DMS 273 (cell line): ENCODE measurements around the gene CLCN4.

ENCODE experiments used
- DNase-seq: peaks from one replicate; lab custom pipeline; 2025; ENCODE audit not compliant: unreplicated experiment; lab: John Stamatoyannopoulos, UW

Gene CLCN4

GRCh38 chrX:10156199-10157031 is at the start of gene CLCN4:
CLCN4 (plus strand) TSS chrX:10156975; CDS start chrX:10185033, 28,058 bp downstream.
- DNase-seq, result peak; percentile 52

GRCh38 chrX:10107483-10107882 is 49.3 kb upstream of the CLCN4 start:
- DNase-seq, result no peak

- peak; percentile 34 for DNase-seq
Observed at GRCh38 chrX:10108288-10108687, 48.5 kb upstream of the CLCN4 start.

GRCh38 chrX:10109695-10110094 is 47.1 kb upstream of the CLCN4 start:
- DNase-seq, result no peak

- DNase-seq, result no peak
Observed at GRCh38 chrX:10110316-10110935, 46.3 kb upstream of the CLCN4 start.

GRCh38 chrX:10110984-10111363 is 45.8 kb upstream of the CLCN4 start:
- DNase-seq, result no peak

- DNase-seq, result no peak
Observed at GRCh38 chrX:10111364-10112148, 45.2 kb upstream of the CLCN4 start.

GRCh38 chrX:10112510-10112909 is 44.3 kb upstream of the CLCN4 start:
- DNase-seq, result no peak

- no peak for DNase-seq
Observed at GRCh38 chrX:10115082-10115481, 41.7 kb upstream of the CLCN4 start.

- DNase-seq, result no peak
Observed at GRCh38 chrX:10117301-10117700, 39.5 kb upstream of the CLCN4 start.

- no peak for DNase-seq
Observed at GRCh38 chrX:10117864-10118377, 38.9 kb upstream of the CLCN4 start.

GRCh38 chrX:10118530-10118929 is 38.2 kb upstream of the CLCN4 start:
- DNase-seq, result no peak

- peak; percentile 94 for DNase-seq
Observed at GRCh38 chrX:10119399-10119990, 37.3 kb upstream of the CLCN4 start.

- DNase-seq, result no peak
Observed at GRCh38 chrX:10120331-10120730, 36.4 kb upstream of the CLCN4 start.

- no peak for DNase-seq
Observed at GRCh38 chrX:10120828-10121227, 35.9 kb upstream of the CLCN4 start.

- DNase-seq, result no peak
Observed at GRCh38 chrX:10121787-10122186, 35.0 kb upstream of the CLCN4 start.

- no peak for DNase-seq
Observed at GRCh38 chrX:10124506-10125247, 32.1 kb upstream of the CLCN4 start.

GRCh38 chrX:10125248-10125615 is 31.5 kb upstream of the CLCN4 start:
- DNase-seq, result no peak

- DNase-seq, result no peak
Observed at GRCh38 chrX:10126044-10126443, 30.7 kb upstream of the CLCN4 start.

GRCh38 chrX:10126834-10127233 is 29.9 kb upstream of the CLCN4 start:
- DNase-seq, result no peak

GRCh38 chrX:10128386-10128785 is 28.4 kb upstream of the CLCN4 start:
- DNase-seq, result no peak
